Neural crest cell (in vitro differentiated cells): ENCODE results near the gene RPTOR. TPM values are rescaled to one million over a fixed set of nuclear protein-coding genes. Genes with fewer than 3 reads are reported as not detected.
A peak's percentile ranks its signal among the peaks of the same experiment; 100 is the strongest.

Source experiments
- DNase-seq: peaks from one replicate; pipeline ENCODE4 v3.0.0; 2021; ENCODE audit warnings: low read depth, mixed read lengths, low spot score
- H3K27ac Mint-ChIP-seq: one replicate; pipeline ENCODE4 v1.8.0; 2021; ENCODE audit warnings: mild to moderate bottlenecking, mixed read lengths; ENCODE audit not compliant: unreplicated experiment
- H3K27me3 Mint-ChIP-seq: 2 replicates; pipeline ENCODE4 v1.8.0; 2021; ENCODE audit warnings: low read depth, mild to moderate bottlenecking, mixed read lengths
- H3K36me3 Mint-ChIP-seq: 2 replicates; pipeline ENCODE4 v1.8.0; 2021; ENCODE audit warnings: low read depth, mild to moderate bottlenecking, mixed read lengths
- H3K4me1 Mint-ChIP-seq: 2 replicates; pipeline ENCODE4 v1.8.0; 2021; ENCODE audit warnings: mixed read lengths
- H3K4me3 Mint-ChIP-seq: one replicate; pipeline ENCODE4 v1.8.0; 2021; ENCODE audit warnings: mild to moderate bottlenecking, mixed read lengths
- H3K9me3 Mint-ChIP-seq: 2 replicates; pipeline ENCODE4 v1.8.0; 2021; ENCODE audit warnings: mixed read lengths
- total RNA-seq: library from RNA; stranded (reverse); gene quantifications from 2 replicates; pipeline ENCODE4 v1.2.1, GENCODE V29; 2021
- TF ChIP-seq, protein P1 (sequence below): fragments of 200-600 bp; sonication (generic); conservative IDR thresholded peaks from 2 replicates; pipeline ENCODE4 v1.5.0; 2021; ENCODE audit warnings: antibody characterized with exemption, mild to moderate bottlenecking

RPTOR gene
- total RNA-seq, 1 donor from 2014 or later: 41.1 TPM

DNA sequence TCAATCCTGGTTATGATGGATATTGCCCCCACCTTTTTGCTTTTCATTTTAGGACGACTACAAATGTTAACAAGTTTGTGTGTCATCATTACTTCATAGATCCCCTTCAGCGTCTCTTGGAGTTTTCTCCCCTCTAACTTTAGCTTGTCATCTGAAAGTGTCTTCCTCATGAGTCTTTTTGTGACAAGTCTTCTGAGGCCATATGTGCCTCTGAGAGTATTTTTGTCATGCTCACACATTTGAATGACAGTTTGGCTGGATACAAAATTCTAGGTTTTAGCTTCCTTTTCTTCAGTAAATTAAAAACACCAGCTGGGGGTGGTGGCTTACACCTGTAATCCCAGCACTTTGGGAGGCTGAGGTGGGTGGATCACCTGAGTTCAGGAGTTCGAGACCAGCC is 243.2 kb downstream of the RPTOR start:
- Mint-ChIP-seq H3K27me3 (no peaks in the 10 kb centered on the region), H3K36me3 (peaks cover 8% of the 10 kb centered on the region), H3K9me3 (peaks cover 9% of the 10 kb centered on the region), H3K4me3 (no peak overlapping the region), H3K4me1 (peaks cover 52% of the 10 kb centered on the region), H3K27ac (no peak overlapping the region)
- TF ChIP-seq, protein P1, sequence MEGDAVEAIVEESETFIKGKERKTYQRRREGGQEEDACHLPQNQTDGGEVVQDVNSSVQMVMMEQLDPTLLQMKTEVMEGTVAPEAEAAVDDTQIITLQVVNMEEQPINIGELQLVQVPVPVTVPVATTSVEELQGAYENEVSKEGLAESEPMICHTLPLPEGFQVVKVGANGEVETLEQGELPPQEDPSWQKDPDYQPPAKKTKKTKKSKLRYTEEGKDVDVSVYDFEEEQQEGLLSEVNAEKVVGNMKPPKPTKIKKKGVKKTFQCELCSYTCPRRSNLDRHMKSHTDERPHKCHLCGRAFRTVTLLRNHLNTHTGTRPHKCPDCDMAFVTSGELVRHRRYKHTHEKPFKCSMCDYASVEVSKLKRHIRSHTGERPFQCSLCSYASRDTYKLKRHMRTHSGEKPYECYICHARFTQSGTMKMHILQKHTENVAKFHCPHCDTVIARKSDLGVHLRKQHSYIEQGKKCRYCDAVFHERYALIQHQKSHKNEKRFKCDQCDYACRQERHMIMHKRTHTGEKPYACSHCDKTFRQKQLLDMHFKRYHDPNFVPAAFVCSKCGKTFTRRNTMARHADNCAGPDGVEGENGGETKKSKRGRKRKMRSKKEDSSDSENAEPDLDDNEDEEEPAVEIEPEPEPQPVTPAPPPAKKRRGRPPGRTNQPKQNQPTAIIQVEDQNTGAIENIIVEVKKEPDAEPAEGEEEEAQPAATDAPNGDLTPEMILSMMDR: no peak
- no peak for DNase-seq

DNA sequence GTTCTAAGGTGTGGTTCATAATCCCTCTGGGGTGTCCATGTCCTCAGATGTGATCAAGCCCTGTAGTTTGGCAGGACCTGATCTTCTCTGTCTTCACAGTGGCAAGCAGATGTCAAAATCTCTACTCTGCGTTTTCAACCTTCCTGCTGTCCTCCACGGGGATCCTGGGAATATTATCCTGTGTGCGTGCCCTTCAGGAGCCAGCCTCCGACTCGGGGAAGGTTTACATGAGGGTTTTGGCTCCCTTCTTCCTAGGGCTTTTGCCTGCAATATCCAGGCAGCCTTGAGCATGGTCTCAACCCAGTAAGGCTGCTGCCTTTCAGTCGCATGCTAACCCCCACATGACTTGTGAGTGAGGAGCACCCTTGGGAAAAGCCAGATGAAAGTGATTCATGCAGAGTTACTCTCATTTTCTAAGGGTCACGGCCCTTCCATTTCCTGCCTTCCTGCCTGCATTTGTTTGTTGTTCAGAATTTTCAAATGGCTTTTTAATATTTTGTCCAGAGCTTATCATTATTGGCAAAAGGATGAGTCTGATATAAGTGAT is 244.8 kb downstream of the RPTOR start:
- Mint-ChIP-seq H3K27me3 (no peaks in the 10 kb centered on the region), H3K4me1 (peaks cover 48% of the 10 kb centered on the region), H3K9me3 (peaks cover 9% of the 10 kb centered on the region), H3K36me3 (peaks cover 8% of the 10 kb centered on the region), H3K4me3 (no peak overlapping the region), H3K27ac (peak overlapping the region; percentile 52)
- TF ChIP-seq, protein P1: no peak
- DNase-seq: no peak

DNA sequence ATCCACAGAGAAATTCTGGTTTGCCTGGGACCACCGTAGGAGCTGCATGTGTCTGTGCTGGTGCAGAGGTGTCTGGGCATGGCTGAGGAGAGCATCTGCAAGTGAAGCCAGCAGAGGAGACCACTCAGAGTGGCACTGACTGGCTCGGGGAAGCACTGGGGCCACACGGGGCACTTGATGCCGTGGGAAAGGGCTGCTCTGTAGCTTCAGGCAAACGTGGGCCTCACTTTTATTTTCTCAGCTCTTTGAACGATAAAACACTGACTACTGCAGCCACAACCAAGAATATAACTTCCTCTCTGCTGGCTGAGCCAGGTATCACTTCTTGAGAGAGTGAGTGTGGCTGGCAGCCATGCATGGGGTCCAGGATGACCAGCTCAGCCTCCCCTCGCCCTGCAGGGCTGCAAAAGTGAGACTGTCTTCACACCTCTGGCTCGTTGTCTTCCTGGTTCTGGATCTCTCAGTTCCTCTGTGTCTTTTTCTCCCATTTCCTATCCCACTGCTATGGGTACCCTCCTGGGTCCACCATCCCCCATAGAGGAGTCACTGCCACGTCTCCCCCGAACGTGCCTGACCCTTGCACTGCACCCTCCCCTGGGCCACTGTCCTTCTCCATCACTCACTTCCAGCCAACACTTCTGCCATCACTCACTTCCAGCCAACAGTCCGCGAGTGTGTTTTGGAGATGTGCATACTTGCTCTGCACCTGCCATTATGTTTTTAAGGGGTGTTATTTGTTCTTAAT is 245.6 kb downstream of the RPTOR start:
- Mint-ChIP-seq H3K4me3 (no peak overlapping the region), H3K27ac (peak overlapping the region; percentile 39)
- TF ChIP-seq, protein P1: no peak

DNA sequence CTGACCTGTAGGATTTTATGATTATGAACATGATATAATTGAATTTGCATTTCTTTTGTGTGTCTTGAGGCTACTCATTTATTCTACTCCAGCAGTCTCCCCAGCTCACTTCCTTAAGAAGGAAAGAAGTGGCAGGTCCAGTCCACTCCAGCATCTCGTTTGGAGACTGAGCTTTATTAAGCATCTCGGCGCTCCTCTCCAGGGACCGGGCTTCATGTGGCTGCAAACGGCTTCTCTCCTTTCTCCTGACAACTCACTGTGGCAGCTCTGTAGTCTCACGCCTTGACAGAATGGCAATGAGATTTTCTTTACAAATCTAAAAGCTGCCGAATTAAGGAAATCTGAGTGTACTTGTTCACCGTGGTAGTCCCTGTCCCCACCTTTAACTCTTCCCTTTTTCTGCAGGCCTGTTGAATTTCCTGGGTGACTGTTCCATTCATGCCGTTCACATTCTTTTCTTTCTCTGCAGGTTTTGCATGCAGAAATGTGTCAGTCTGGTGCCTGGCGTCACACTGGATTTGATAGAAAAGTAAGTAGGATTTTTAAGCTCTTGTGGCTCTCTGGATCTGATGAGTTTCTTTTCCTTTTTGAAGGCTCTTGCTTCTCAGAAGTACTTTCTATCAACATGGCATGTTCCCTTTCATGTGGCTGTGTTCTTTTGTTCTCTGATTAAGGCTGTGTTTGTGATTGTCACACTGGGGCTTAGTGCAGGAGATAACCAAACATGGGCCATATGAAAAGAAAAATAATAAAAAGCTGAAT is 246.5 kb downstream of the RPTOR start:
- H3K27ac Mint-ChIP-seq: no peak overlapping the region
- no peak for DNase-seq
- H3K27me3 Mint-ChIP-seq: no peaks in the 10 kb centered on the region
- no peak overlapping the region for H3K4me3 Mint-ChIP-seq
- peaks cover 9% of the 10 kb centered on the region for H3K9me3 Mint-ChIP-seq
- peaks cover 44% of the 10 kb centered on the region for H3K4me1 Mint-ChIP-seq
- peaks cover 13% of the 10 kb centered on the region for H3K36me3 Mint-ChIP-seq
- TF ChIP-seq, protein P1: no peak

More for the DNA sequence above, 245.6 kb downstream of the RPTOR start:
- DNase-seq: no peak
- peaks cover 48% of the 10 kb centered on the region for H3K4me1 Mint-ChIP-seq
- peaks cover 8% of the 10 kb centered on the region for H3K36me3 Mint-ChIP-seq
- H3K9me3 Mint-ChIP-seq: peaks cover 9% of the 10 kb centered on the region
- H3K27me3 Mint-ChIP-seq: no peaks in the 10 kb centered on the region

DNA sequence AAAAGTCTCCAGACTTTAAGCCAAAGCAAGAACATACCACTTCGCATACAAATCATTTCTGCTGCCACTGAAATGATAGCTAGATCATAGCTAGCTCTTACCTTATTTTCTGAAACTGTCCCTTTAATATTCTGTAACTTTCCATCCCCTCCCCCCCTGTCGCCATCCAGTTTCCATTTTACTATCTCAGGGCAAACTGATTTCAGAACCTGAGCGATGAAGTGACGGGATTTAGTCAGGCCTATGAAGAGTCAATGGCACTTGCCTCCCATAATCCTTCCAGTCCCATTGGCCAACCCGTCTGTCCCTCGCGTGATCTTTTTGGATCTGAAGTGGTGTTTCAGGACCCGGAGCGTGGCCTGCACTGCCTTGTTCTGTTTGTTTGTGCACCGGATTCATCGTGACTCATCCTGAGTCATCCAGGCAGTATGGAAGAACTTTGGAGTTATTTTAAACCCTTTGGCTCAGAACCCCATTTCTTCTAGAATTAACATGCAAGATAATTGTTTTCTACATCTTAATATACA is 247.2 kb downstream of the RPTOR start:
- H3K27me3 Mint-ChIP-seq: no peaks in the 10 kb centered on the region
- TF ChIP-seq, protein P1: no peak
- peaks cover 14% of the 10 kb centered on the region for H3K36me3 Mint-ChIP-seq
- H3K9me3 Mint-ChIP-seq: peaks cover 9% of the 10 kb centered on the region
- peaks cover 44% of the 10 kb centered on the region for H3K4me1 Mint-ChIP-seq
- H3K4me3 Mint-ChIP-seq: peak overlapping the region; percentile 17
- DNase-seq: no peak
- no peak overlapping the region for H3K27ac Mint-ChIP-seq
